Endothelial cell of umbilical vein (primary cell): ENCODE data around the gene GPN3. TPM values are rescaled to one million over a fixed set of nuclear protein-coding genes. Genes with fewer than 3 reads are reported as not detected.

ENCODE experiments used
- BruUV-seq: library from RNA; stranded (reverse); fragments of 400-500 nt; replicated peaks from 2 replicates; lab custom pipeline; 2021; lab: Mats Ljungman, UMichigan
- CTCF ChIA-PET: fragments of 300-600, 350-600 bp; sonication (Branson Sonifier 250); formaldehyde crosslinking; loops from one replicate; lab custom pipeline; 2021; ENCODE audit warnings: antibody characterized with exemption, inconsistent platforms; lab: Charles Lee
- POLR2A ChIA-PET: fragments of 300-600, 350-600 bp; sonication (Branson Sonifier 250); formaldehyde crosslinking; loops from one replicate; lab custom pipeline; 2021; ENCODE audit warnings: antibody characterized with exemption, inconsistent platforms; lab: Charles Lee
- DNase-seq: peaks from one replicate; pipeline ENCODE4 v3.0.0-alpha.2; 2011; ENCODE audit warnings: low read depth, low spot score
- FAIRE-seq: peaks from 2 replicates; lab custom pipeline; 2011; peaks lifted over from hg19 to GRCh38; lab: Jason Lieb, UNC
- H2AFZ ChIP-seq: 2 replicates; pipeline ENCODE4 v1.6.0; 2012; ENCODE audit warnings: low read depth, low read length, control low read depth, inconsistent platforms
- H3K27ac ChIP-seq: 2 replicates; pipeline ENCODE4 v1.5.1; 2011; ENCODE audit warnings: low read depth, mild to moderate bottlenecking, control low read depth, low read length, moderate library complexity; ENCODE audit not compliant: insufficient read depth
- H3K27me3 ChIP-seq, 2 experiments: 2 replicates each; pipeline versions ENCODE4 v1.6.0 to v1.6.1; 2011; ENCODE audit warnings: low read length in 2 of 2, mixed read lengths in 1 of 2; ENCODE audit not compliant: control insufficient read depth in 2 of 2, insufficient read depth in 2 of 2
- H3K36me3 ChIP-seq, 2 experiments: 2 replicates in 1 of 2; 3 replicates in 1 of 2; pipeline ENCODE4 v1.5.1; 2011; ENCODE audit warnings: low read length in 2 of 2, mild to moderate bottlenecking in 1 of 2, moderate library complexity in 1 of 2; ENCODE audit not compliant: control insufficient read depth in 2 of 2, insufficient read depth in 2 of 2; ENCODE audit errors: extremely low read depth in 1 of 2
- H3K4me1 ChIP-seq: 3 replicates; pipeline ENCODE4 v1.5.1; 2011; ENCODE audit warnings: mild to moderate bottlenecking, low read length; ENCODE audit not compliant: control insufficient read depth, insufficient read depth; ENCODE audit errors: extremely low read depth
- H3K4me2 ChIP-seq: 2 replicates; pipeline ENCODE4 v1.6.1; 2011; ENCODE audit warnings: low read length, control low read depth, mixed read lengths; ENCODE audit not compliant: insufficient read depth
- H3K4me3 ChIP-seq, 3 experiments: fragments of 200-600 bp in 1 of 3; sonication (generic), shearing (Covaris generic) in 1 of 3; replicated peaks in 1 of 3; 2 replicates each; pipeline ENCODE4 v1.5.1; 2011 to 2016; ENCODE audit warnings: control low read depth in 3 of 3, low read length in 3 of 3, mild to moderate bottlenecking in 2 of 3, inconsistent platforms in 1 of 3, low read depth in 1 of 3, moderate library complexity in 1 of 3; ENCODE audit not compliant: insufficient read depth in 1 of 3
- H3K79me2 ChIP-seq: 2 replicates; pipeline ENCODE4 v1.6.0; 2012; ENCODE audit warnings: low read length, inconsistent platforms; ENCODE audit not compliant: control insufficient read depth, insufficient read depth
- H3K9ac ChIP-seq: replicated peaks from 2 replicates; pipeline ENCODE3; 2011; ENCODE audit warnings: low read length, control low read depth; ENCODE audit not compliant: insufficient read depth; ENCODE audit errors: extremely low read depth
- H3K9me1 ChIP-seq: replicated peaks from 3 replicates; pipeline ENCODE4 v1.6.0; 2011; ENCODE audit warnings: mild to moderate bottlenecking, low read length; ENCODE audit not compliant: control insufficient read depth, insufficient read depth; ENCODE audit errors: extremely low read depth
- H3K9me3 ChIP-seq: replicated peaks from 2 replicates; pipeline ENCODE4 v1.5.1; 2012; ENCODE audit warnings: low read length, inconsistent platforms; ENCODE audit not compliant: control insufficient read depth, insufficient read depth
- H4K20me1 ChIP-seq: replicated peaks from 2 replicates; pipeline ENCODE3; 2011; ENCODE audit warnings: mild to moderate bottlenecking, low read length; ENCODE audit not compliant: control insufficient read depth, insufficient read depth; ENCODE audit errors: extremely low read depth
- CTCF ChIP-seq, 2 donors: IDR thresholded peaks; 1 replicate in 1 of 2; 2 replicates in 1 of 2; pipeline ENCODE4 v1.5.1; 2011; ENCODE audit warnings: low read length in 2 of 2, mild to moderate bottlenecking in 2 of 2, moderate library complexity in 2 of 2, control low read depth in 1 of 2, inconsistent platforms in 1 of 2, low read depth in 1 of 2; ENCODE audit not compliant: insufficient read depth in 1 of 2; ENCODE audit errors: extremely low read depth in 1 of 2
- FOS ChIP-seq: IDR thresholded peaks from 2 replicates; pipeline ENCODE4 v1.6.1; 2011; ENCODE audit warnings: mild to moderate bottlenecking, low read length, moderate library complexity, borderline replicate concordance; ENCODE audit not compliant: insufficient read depth
- dilution Hi-C: fragments of 300-500 bp; cut with MboI; formaldehyde crosslinking; loops from one replicate; pipeline ENCODE4 v1.15.0; 2019; ENCODE audit warnings: low sequenced_read_pairs; ENCODE audit not compliant: extremely low pct_ligation_motif_present
- intact Hi-C: fragments of 100-400 bp; cut with micrococcal nuclease; formaldehyde crosslinking; loops from one replicate; pipeline ENCODE4 v1.10.0; 2022
- polyA plus RNA-seq, 4 experiments: library from polyadenylated mRNA; depleted of rRNA in 3 of 4; stranded (reverse) in 3 of 4; unstranded in 1 of 4; fragments of >200 nt; gene quantifications; 2 replicates each; pipeline versions ENCODE4 v1.2.1 to v1.2.3, GENCODE V29; 2011 to 2012; ENCODE audit warnings: missing spikeins in 1 of 4
- total RNA-seq: library from RNA; stranded (reverse); gene quantifications from 2 replicates; pipeline ENCODE4 v1.2.3, GENCODE V29; 2021
- TF ChIP-seq, protein P1 (sequence below): IDR thresholded peaks from 2 replicates; pipeline ENCODE4 v1.6.1; 2011; ENCODE audit not compliant: insufficient read depth, insufficient read length

Gene GPN3
- total and polyA plus RNA-seq, 2 donors (not counting 3 experiments of a cell fraction or from before 2014, with no cell fraction given), result 26.6 to 29.6 TPM

DNA sequence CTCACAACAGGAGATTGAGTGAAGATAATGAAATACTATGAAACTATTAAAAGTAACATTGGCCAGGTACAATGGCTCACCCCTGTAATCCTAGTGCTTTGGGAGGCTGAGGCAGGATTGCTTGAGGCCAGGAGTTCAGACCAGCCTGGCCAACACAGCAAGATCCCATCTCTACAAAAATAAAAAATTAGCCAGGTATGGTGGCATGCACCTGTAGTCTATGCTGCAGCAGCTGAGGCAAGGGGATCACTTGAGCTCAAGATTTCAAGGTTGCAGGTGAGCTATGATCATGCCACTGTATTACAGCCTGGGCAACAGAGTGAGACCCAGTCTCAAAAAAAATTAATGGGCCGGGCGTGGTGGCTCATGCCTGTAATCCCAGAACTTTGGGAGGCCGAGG, 48.9 kb upstream of the GPN3 start:
- FAIRE-seq (no peak), DNase-seq (no peak)
- ChIA-PET CTCF (interaction anchor here (5.5 kb wide), 1 partner anchor 83 kb away, joined by 117 read pairs; no protein-coding TSS in a partner anchor), POLR2A (interaction anchor here (0.6 kb wide), 1 partner anchor 176 kb away, joined by 6 read pairs; no protein-coding TSS in a partner anchor)
- Histone ChIP-seq H3K36me3 (no peaks in the 10 kb centered on the region), H3K27me3 (no peaks in the 10 kb centered on the region), H3K4me1 (no peaks in the 10 kb centered on the region), H3K9ac (no peak overlapping the region), H3K9me1 (no peaks in the 10 kb centered on the region), H3K27ac (no peak overlapping the region), H3K9me3 (no peaks in the 10 kb centered on the region), H3K4me3 (no peak overlapping the region), H4K20me1 (no peaks in the 10 kb centered on the region), H3K4me2 (no peak overlapping the region), H3K79me2 (no peaks in the 10 kb centered on the region), H2AFZ (no peak overlapping the region)
- intact Hi-C loops (no loop called here), dilution Hi-C loops (no loop called here)
- TF ChIP-seq, protein P1, sequence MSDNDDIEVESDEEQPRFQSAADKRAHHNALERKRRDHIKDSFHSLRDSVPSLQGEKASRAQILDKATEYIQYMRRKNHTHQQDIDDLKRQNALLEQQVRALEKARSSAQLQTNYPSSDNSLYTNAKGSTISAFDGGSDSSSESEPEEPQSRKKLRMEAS, result no peak
- no peak for TF ChIP-seq CTCF (IDR thresholded peaks at IDR 0.05; ENCODE audit: extremely low read depth in 1 of 2, insufficient read depth in 1 of 2, low read depth in 1 of 2, low read length in 2 of 2)
- no TSS peak for BruUV-seq

GRCh38 chr12:110514363-110514762, 46.3 kb upstream of the GPN3 start:
- Histone ChIP-seq H3K4me2 (no peak overlapping the region), H3K9me1 (no peaks in the 10 kb centered on the region), H3K4me1 (no peaks in the 10 kb centered on the region), H3K9ac (no peak overlapping the region), H4K20me1 (no peaks in the 10 kb centered on the region), H3K36me3 (no peaks in the 10 kb centered on the region), H3K27ac (no peak overlapping the region), H3K79me2 (no peaks in the 10 kb centered on the region), H3K4me3 (no peak overlapping the region), H3K27me3 (no peaks in the 10 kb centered on the region), H2AFZ (no peak overlapping the region), H3K9me3 (no peaks in the 10 kb centered on the region)
- DNase-seq (no peak), FAIRE-seq (no peak)
- no peak for TF ChIP-seq FOS
- ChIA-PET POLR2A (no interaction called here), CTCF (interaction anchor here (0.8 to 5.5 kb wide), 4 partner anchors 46 to 86 kb away, joined by 3 to 117 read pairs (median 4); partner anchors contain the start of genes ARPC3, FAM216A and GPN3)
- no TSS peak for BruUV-seq
- intact Hi-C loops, result no loop called here
- dilution Hi-C loops, result no loop called here
